HG02623 (cell line): ENCODE data around the gene STMP1.
"Not testable (repeated sequence)": the region's sequence is repeated elsewhere in the genome, so short reads cannot be mapped to it uniquely, and the experiment has no call there.

Experiments
- ATAC-seq: cut with Tn5 transposase; IDR thresholded peaks from one replicate; pipeline ENCODE4 v1.9.1; 2021; ENCODE audit warnings: moderate library complexity; ENCODE audit not compliant: unreplicated experiment

Gene STMP1

DNA sequence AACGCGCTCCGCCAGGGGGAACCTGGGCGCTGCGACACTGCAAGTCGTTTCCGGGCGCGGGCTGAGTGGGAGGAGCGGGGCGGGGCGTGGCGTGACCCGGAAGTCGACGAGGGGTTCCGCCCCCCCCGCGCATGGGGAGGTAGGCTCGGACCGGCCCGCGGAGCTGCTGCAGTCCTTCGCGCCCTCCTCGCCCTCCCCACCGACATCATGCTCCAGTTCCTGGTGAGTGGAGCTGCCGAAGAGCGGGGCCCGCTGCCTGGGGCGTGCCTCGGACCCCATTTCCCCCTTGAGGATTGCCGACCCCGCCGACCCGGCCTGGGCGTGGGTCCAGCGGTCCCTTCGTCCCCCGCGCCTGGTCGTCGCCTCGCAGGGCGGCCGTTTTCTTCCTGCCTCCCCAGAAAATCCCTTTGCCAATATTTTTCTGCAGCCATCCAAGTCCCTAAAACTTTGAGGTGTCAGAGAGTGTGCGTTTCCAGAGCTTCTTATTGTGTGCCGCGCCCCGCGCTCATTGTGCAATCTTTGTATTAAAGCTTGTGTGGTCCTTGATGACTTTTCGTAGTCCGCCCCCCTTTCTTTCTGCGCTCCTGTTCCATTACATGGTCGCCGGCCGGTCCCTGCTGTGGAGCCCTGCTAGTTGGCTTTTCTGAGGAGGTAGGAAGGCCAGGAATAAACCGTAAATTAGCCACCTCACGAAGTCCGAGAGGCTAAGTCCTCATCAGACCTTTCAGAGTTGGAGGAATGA lies at the start of gene STMP1:
TSS of gene STMP1 (plus strand) at position 142 of the 742 bp plus-strand sequence.
- peak; percentile 91 for ATAC-seq

DNA sequence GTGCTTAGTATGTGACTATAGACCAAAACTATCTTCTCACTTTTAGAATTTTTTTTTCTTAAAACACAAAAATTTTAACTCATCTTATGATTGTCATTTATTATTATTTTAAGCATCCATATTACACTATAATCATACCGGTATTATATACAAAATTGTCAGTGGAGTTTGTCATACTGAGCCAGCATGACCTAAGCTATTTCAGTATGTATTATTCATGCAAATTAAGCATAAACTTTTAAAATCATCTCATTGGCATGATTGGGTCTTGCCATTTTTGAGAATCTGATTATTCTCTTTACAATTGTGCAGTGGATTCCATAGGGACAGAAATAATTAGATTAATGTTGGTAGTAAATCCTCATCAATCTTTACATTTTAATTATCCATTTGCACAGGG lies 46.2 kb upstream of the STMP1 start:
- no peak for ATAC-seq

DNA sequence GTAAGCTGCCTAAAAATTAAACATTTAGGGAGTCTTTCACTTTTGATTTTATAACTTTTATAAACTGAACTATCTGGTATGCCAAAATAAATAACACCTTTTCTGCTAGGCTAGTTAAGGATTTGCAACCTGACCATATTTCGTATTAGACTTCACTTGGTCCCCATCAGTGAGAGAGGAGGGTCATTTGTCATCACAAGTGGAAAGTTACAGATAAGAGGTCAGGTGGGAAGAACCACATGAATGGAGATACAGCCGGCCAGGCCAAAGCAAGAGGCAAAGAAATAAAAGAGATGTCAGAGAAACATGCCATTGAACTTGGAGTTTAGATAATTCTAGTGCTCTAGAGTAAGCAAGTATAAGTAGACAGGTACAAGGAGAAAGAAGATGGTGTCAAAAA lies 44.5 kb upstream of the STMP1 start:
- no peak for ATAC-seq

DNA sequence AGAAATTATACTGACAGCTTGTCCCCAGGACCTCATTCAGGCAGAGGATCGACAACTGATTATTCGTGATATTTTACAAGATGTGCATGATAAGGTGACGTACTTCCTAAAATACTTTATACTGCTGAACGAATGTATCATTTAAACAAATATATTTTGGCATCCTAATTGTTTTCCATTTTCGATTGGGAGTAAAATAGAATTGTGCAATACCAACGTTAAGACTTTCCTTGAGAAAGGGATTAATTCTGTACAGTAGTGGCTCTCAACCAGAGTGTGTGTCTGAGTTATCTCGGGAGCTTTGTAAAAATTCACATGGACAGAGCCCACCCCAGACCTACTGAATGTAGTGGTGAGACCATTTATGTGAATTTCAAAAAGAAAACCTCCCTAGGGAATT lies 43.8 kb upstream of the STMP1 start:
- ATAC-seq = no peak

DNA sequence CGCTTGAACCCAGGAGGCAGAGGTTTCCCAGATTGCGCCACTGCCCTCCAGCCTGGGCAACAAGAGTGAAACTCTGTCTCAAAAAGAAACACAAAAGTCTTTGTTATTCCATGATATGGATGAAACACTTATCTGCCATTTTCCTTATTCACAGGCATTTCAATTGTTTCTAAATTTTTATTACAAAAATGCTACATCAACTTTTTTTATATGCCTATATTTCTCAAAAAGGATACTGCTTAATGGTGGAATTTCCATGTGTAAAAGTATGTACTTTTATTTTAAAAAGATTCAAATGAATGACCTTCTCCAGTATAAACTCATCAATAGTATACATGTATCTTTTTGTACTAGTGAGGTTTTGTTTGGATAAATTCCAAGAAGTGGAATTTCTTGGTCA lies 41.9 kb upstream of the STMP1 start:
- ATAC-seq = no peak

DNA sequence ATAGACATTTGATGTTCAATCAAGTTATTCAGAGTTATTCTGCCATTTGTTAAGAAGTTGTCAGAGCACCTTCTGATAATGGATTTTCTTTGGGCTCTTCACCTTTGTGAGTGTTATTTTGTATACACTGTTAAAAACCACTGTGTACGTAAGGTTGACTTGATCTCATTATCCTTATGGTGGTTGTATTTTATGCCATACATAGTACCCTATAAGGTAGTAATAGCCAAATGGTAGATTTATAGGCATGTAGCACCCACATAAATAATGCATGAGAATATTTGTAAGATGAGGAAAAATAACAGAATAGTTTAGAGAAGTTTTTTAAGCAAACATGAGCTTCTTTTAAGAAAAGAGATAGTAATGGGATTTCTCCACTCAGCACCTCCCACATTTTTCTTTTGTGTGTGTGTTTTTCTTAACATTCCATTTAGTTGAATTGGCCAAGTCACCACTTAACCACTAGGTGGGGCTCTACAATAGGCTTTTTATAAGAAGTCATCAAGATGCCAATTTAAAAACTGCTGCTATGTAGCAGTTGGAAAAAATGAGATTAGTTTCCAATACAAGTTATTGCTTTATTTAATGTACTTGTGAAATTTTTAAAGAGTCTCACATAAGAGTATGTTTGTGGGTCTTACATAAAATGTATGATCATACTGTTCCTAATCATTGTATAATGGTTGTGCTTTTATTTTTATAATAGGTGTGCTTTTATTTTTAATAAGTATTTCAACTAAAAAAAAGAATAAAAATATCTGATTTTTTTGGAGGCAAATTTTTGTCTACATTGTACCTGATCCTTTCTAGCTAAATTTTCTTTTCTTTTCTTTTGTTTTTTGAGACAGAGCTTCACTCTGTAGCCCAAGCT lies 41.1 kb upstream of the STMP1 start:
- no peak for ATAC-seq

DNA sequence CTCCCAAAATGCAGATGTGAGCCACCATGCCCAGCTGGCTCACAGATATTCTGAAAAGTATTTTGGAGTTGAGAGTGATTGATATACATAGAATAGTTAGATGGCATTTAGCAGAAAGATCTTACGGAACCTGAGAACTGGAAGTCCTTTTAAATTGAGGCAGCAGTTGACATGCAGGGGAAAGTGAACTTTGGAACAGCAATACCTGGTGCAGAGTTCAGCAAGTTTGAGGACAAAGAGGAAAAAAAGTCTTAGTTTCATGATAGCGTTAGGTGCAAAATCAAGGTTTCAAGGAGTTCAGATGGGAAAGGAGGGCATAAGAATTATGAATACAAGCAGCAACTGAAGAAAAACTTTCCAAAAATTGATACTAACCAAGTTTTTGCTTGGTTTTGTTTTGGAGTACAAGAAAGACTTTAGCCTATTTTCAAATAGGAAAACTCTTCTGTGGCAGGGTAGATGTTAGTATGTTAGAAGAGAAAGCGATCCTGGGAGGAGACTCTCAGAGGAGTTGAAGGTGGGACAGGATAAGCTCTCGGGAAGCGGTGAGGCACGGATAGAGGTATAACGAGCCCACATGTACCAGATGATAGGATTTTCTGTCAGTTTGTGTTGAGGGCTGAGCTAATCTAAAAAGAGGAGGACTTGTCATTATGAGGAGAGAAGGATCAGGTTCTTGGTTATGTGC lies 28.0 kb upstream of the STMP1 start:
- no peak for ATAC-seq

DNA sequence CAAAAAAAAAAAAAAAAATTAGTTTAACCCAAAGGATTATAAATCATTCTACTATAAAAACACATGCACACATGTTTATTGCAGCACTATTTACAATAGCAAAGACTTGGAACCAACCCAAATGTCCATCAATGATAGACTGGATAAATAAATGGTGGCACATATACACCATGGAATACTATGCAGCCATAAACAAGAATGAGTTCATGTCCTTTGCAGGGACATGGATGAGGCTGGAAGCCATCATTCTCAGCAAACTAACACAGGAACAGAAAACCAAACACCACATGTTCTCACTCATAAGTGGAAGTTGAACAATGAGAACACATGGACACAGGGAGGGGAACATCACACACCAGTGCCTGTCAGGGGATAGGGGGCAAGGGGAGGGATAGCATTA lies 22.6 kb upstream of the STMP1 start:
- not testable (repeated sequence) for ATAC-seq

DNA sequence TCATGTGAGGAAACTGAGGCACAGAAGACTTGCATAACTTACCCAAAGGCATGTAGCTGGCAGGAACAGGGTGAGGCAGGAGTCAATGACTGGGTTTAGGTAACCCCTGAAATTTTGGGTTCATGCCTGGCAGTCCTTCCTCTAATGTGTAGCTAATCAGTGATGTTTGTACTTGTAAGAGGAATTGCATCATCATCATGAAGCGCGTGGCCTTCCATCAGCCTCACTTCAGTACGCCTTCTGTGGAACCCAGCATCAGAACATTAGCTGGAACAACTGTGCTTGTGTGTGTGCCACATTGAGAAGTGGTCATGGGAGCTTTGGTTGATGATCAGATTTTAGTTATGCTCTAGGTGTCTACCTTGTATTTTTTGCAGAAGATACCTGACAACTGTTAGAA lies 18.2 kb upstream of the STMP1 start:
- no peak for ATAC-seq

DNA sequence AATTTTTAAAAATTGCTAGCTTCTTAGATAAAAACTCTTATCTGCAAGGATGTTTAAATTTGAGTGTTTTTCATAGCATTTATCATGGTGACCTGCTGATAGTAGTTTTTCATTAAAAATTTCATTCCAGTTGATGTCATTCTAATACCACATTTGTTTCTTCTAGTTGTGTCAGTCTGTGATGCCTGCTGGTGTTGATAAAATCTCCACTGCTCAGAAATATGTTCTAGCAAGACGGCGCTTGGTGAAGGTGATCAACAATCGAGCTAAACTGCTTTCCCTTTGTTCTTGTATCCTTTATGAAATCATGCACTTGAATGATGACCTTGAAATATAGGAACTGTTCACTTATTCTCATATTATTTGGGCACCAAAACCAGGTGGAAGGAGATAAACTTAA lies 17.6 kb upstream of the STMP1 start:
- ATAC-seq = no peak

DNA sequence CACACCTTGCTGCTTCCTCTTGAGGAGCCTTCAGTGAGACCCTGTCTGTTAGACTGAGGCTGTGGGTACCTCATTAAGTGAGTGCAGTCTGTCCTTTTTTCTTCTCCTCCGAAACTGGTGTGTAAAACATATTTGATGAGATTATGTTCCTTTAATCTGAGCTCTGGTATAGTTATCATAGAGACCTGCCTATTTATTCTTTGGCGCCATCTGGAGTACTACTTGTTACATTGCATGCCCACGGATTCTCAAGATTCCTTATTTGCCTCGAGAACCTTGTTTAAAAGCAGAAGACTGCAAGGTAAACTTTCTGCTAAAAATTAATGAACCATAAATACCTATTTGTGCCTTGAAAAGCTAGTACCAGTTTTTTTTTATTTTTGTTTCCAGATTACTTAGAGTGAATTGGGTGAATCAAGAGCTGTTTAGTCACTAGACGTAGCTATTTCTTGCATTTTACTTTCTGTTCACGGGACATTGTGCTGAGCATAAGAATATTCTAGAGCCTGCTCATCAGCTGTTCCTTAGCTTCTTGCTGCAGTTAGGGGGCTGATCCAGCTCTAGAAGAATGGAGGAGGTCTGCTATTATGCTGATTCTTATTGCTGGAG lies 16.9 kb upstream of the STMP1 start:
- no peak for ATAC-seq

DNA sequence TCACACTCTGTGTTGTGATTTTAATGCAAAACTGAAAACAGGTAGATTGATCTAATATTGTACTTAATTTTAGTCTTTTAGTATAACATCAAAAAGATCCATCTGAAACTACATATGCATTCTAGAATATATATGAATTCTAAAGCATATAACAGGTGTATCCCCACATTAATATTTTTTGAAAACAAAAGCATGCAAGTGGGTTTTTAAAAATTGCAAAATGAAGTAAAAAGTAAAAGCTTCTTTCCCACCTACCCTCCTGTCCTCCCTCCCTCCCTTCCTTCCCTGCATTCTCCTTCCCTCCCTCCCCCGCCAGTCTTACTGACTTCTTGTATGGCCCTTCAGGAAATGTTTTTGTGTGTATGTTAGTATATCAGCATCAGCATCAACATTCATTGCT lies 14.6 kb upstream of the STMP1 start:
- ATAC-seq = no peak

DNA sequence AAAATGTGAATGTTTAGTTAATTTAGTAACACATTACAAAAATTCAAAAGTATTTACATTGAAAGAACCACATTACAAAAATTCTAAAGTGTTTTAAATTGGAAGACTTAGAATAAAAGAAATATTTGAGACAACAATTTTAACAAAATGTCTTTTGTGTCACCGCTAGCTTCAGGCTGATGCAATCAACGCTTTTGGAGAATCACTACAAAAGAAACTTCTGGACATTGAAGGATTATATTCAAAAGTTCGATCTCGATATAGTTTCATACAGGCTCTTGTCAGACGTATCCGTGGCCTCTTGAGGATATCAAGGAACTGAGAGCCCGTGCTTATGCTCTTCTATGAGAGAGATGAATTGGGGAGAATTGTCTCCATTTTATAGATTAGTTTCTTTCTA lies 14.1 kb upstream of the STMP1 start:
- no peak for ATAC-seq

DNA sequence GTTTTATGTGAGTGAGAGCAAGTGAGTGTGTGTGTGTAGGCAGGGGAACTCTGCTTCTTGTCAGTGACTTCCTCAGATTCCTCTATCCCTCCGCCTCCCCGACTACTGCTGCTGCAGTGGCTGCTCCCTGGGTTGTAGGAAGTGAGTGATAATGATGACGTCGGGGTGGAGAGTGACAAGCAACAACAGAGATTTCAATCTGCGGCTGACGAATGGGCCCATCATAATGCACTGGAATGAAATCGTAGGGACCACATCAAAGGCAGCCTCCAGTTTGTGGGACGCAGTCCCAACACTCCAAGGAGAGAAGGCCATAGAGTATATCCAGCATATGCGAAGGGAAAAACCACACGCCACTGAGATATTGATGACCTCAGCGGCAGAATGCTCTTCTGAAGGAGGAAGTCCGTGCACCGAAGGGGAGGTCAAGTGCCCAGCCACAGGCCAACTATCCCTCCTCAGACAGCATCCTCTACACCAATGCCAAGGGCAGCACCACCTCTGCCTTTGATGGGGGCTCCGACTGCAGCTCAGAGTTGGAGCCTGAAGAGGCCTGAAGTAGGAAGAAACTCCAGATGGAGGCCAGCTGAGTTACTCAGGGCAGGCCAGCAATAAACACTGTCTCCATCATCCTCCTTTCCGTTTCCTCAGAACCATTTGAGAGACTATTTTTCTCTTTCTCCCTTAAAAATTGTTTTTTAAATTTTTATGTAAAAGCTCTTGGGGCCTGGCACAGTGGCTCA lies 11.3 kb upstream of the STMP1 start:
- no peak for ATAC-seq

DNA sequence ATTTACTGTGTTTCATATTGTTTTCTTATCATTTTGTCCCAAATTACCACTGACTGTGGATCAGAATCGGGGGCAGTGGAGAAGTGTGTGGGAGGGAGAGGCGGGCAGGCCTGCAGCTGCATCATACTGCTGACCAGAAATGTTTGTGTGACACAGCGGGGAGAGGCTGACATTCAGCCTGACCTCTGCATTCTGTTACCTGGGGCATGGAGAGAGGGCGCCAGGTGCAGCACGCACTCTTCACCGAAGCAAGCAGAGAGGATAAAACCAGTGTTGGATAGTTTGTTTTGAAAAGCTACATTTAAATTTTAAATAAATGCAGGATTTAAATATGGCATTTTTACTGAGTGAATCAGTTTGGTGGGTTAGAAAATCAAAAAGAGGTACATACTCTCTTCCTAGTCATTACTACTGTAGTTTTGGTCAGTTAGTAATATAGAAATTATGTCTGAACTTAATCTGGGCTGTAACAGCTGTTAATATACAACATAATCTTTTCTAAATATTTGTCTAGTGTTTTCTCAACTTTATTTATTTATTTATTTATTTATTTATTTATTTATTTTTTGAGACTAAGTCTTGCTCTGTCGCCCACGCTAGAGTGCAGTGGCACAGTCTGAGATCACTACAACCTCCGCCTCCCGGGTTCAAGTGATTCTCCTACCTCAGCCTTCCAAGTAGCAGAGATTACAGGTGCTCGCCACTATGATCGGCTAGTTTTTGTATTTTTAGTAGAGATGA lies 8.8 kb upstream of the STMP1 start:
- no peak for ATAC-seq

DNA sequence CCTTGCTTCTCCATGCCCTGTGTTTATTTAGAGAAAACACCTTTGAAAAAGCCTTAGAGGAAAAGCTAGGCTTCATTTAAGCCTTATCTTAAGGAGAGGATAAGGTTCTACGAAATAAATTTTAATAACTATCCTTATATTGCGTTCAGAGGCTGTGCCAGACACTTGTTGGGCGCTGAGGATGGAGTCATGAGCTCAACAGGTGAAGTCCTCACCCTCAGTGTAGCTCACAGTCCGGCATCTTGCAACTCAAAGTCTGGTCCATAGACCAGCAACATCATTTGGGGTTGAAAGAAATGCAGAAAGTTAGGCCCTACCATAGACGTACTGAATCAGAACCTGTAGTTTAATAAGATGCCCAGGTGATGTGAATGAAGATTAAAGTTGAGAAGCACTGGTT lies 3.8 kb upstream of the STMP1 start:
- no peak for ATAC-seq

DNA sequence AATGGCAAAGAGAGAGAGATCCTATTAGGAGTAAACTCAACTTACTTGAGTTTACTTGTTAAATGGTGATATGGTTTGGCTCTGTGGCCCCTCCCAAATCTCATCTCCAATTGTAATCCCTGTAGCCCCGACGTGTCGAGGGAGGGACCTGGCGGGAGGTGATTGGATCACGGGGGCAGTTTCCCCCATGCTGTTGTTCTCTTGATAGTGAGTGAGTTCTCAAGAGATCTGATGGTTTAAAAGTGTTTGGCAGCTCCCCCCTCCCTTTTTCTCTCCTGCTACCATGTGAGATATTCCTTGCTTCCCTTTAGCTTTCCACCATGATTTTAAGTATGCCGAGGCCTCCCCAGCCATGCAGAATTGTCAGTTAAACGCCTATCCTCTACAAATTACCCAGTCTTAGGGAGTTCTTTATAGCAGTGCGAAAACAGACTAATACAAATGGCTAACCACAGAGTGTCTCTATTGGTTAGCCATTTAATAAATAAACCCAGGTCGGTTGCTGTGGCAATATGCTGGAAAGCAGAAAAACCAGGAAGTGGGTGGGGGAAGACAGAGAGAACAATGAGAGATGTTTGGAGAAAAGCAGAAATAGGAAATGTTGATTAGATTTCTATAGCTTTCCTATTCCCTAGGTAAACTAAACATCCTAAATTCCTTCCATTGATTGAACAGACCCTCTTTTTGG lies 3.0 kb upstream of the STMP1 start:
- no peak for ATAC-seq

DNA sequence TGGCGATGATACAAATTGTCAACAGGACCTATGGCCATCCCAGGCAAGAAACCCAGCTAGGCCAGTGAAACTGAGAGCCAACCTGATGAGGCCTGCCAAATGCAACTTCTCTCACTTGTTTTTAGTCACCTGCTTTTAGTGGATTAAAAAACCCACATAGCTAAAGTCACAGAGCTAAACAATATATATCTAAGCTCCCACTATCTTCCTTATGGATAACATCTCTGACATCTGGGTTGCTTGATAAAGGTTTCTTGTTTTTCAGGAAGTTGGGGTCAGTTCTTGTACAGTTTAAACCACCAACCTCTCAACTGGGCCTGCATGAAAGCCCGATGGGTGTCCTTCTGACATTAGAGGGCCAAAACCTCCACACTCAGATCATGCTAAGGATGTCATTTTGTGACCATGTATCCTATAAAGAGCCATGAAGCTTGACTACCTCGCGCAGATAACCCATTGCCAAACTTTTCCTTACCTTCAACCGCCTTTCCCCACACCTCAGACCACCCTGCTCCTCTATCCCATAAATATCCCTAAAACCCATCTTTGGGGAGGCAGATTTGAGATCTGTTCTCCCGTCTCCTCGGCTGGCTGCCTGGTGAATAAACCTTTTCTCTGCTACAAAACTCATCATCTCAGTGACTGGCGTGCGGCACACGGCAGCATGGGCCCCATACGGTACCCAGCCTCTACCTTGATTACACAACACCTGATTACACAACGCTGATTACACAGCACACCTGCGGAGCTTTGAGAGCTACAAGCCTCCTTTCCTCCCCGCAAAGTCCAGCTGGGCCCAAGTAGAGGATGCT lies 797 bp upstream of the STMP1 start:
- peak; percentile 10 for ATAC-seq

DNA sequence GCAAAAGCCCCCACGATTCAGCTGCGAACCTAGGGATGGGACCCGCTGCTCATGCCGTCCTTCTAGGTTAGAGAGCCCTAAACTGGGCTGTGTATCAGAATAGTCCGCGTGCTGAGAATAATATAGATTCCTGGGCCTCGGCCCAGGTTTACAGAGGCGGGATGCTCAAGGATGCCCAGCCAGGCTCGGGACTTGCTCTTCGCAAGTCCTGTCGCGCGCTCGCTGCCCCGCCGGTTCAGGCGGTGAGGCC lies 266 bp upstream of the STMP1 start:
- no peak for ATAC-seq
